Measurements from ENCODE around the gene ESR1.
"Not testable (repeated sequence)": the region's sequence is repeated elsewhere in the genome, so short reads cannot be mapped to it uniquely, and the experiment has no call there.

DNA sequence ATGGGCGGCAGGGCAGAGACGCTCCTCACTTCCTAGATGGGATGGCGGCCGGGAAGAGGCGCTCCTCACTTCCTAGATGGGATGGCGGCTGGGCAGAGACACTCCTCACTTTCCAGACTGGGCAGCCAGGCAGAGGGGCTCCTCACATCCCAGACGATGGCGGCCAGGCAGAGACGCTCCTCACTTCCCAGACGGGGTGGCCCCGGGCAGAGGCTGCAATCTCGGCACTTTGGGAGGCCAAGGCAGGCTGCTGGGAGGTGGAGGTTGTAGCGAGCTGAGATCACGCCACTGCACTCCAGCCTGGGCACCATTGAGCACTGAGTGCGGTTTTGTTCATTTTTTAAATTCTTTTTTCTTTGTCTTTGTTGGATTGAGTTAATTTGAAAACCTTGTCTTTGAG, 92.3 kb downstream of the ESR1 start:
- not testable (repeated sequence) for TF ChIP-seq EZH2phosphoT487, EZH2 (IDR thresholded peaks at IDR 0.05)
- TF ChIP-seq, protein P1, sequence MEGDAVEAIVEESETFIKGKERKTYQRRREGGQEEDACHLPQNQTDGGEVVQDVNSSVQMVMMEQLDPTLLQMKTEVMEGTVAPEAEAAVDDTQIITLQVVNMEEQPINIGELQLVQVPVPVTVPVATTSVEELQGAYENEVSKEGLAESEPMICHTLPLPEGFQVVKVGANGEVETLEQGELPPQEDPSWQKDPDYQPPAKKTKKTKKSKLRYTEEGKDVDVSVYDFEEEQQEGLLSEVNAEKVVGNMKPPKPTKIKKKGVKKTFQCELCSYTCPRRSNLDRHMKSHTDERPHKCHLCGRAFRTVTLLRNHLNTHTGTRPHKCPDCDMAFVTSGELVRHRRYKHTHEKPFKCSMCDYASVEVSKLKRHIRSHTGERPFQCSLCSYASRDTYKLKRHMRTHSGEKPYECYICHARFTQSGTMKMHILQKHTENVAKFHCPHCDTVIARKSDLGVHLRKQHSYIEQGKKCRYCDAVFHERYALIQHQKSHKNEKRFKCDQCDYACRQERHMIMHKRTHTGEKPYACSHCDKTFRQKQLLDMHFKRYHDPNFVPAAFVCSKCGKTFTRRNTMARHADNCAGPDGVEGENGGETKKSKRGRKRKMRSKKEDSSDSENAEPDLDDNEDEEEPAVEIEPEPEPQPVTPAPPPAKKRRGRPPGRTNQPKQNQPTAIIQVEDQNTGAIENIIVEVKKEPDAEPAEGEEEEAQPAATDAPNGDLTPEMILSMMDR (IDR thresholded peaks at IDR 0.05) = not testable (repeated sequence)
